SK-N-SH (cell line): Measurements from ENCODE around the gene MTPN. TPM values are rescaled to one million over a fixed set of nuclear protein-coding genes. Genes with fewer than 3 reads are reported as not detected.

Experiments
- CTCF ChIA-PET: fragments of 300-600, 350-600 bp; formaldehyde crosslinking; extraction: SDS; loops from one replicate; lab custom pipeline; 2021; lab: Yijun Ruan, JAX
- POLR2A ChIA-PET: fragments of 350-600 bp; sonication (Branson Sonifier 250); formaldehyde crosslinking; extraction: SDS; loops from one replicate; lab custom pipeline; 2020; ENCODE audit warnings: antibody characterized with exemption, inconsistent platforms; lab: Yijun Ruan, JAX
- DNase-seq: peaks from one replicate; pipeline ENCODE4 v3.0.0; 2012
- H2AFZ ChIP-seq: fragments of 200-600 bp; sonication (generic); 2 replicates; pipeline ENCODE4 v1.8.1; 2016; ENCODE audit warnings: antibody characterized with exemption, mild to moderate bottlenecking, low read depth
- H3F3A ChIP-seq: fragments of 200-600 bp; sonication (generic); replicated peaks from 2 replicates; pipeline ENCODE3; 2016; ENCODE audit warnings: antibody characterized with exemption, mild to moderate bottlenecking; ENCODE audit not compliant: insufficient read depth
- H3K27ac ChIP-seq, 2 experiments: fragments of 200-500 bp in 1 of 2; fragments of 200-600 bp in 1 of 2; sonication (Bioruptor generic) in 1 of 2; sonication (generic), shearing (Covaris generic) in 1 of 2; 2 replicates each; pipeline versions ENCODE4 v1.5.1 to v1.6.1; 2014 to 2016; ENCODE audit warnings: low read depth in 2 of 2, inconsistent platforms in 1 of 2, low read length in 1 of 2, mild to moderate bottlenecking in 1 of 2, mixed read lengths in 1 of 2
- H3K27me3 ChIP-seq: fragments of 200-600 bp; sonication (generic), shearing (Covaris generic); 2 replicates; pipeline ENCODE4 v1.6.1; 2016; ENCODE audit warnings: mixed run types; ENCODE audit not compliant: insufficient read depth
- H3K36me3 ChIP-seq, 2 experiments: fragments of 200-500 bp in 1 of 2; fragments of 200-600 bp in 1 of 2; sonication (Bioruptor generic) in 1 of 2; sonication (generic) in 1 of 2; replicated peaks in 1 of 2; 2 replicates each; pipeline versions ENCODE3 to v1.5.1; 2014 to 2016; ENCODE audit warnings: low read length in 1 of 2, mild to moderate bottlenecking in 1 of 2; ENCODE audit not compliant: insufficient read depth in 2 of 2, control insufficient read depth in 1 of 2
- H3K4me1 ChIP-seq, 2 experiments: fragments of 200-500 bp in 1 of 2; fragments of 200-600 bp in 1 of 2; sonication (Bioruptor generic) in 1 of 2; sonication (generic), shearing (Covaris generic) in 1 of 2; 2 replicates each; pipeline versions ENCODE4 v1.5.1 to v1.6.1; 2014 to 2016; ENCODE audit warnings: low read depth in 1 of 2, low read length in 1 of 2, mixed run types in 1 of 2; ENCODE audit not compliant: insufficient read depth in 2 of 2, control insufficient read depth in 1 of 2
- H3K4me2 ChIP-seq: fragments of 200-600 bp; sonication (generic), shearing (Covaris generic); 2 replicates; pipeline ENCODE4 v1.6.1; 2017; ENCODE audit warnings: mixed run types
- H3K4me3 ChIP-seq, 2 experiments: fragments of 200-500 bp in 1 of 2; fragments of 200-600 bp in 1 of 2; sonication (Bioruptor generic) in 1 of 2; sonication (generic), shearing (Covaris generic) in 1 of 2; 2 replicates each; pipeline versions ENCODE4 v1.5.1 to v1.8.1; 2014 to 2016; ENCODE audit warnings: low read depth in 2 of 2, inconsistent platforms in 1 of 2, low read length in 1 of 2, mild to moderate bottlenecking in 1 of 2, mixed read lengths in 1 of 2, moderate library complexity in 1 of 2
- H3K79me2 ChIP-seq: fragments of 200-600 bp; sonication (generic); 2 replicates; pipeline ENCODE4 v1.8.1; 2017; ENCODE audit warnings: mild to moderate bottlenecking; ENCODE audit not compliant: insufficient read depth
- H3K9ac ChIP-seq: fragments of 200-600 bp; sonication (generic); 2 replicates; pipeline ENCODE4 v1.6.1; 2017; ENCODE audit warnings: mixed run types
- H3K9me2 ChIP-seq: fragments of 200-600 bp; sonication (generic); 2 replicates; pipeline ENCODE4 v1.6.1; 2017; ENCODE audit warnings: mixed run types
- H3K9me3 ChIP-seq: fragments of 200-600 bp; sonication (generic); 2 replicates; pipeline ENCODE4 v1.6.1; 2017; ENCODE audit warnings: mixed run types, mild to moderate bottlenecking, moderate library complexity
- H4K20me1 ChIP-seq: fragments of 200-600 bp; sonication (generic); 2 replicates; pipeline ENCODE4 v1.6.1; 2017; ENCODE audit warnings: mild to moderate bottlenecking, mixed run types; ENCODE audit not compliant: insufficient read depth
- CHD2 ChIP-seq: fragments of 150-350 bp; IDR thresholded peaks from 2 replicates; pipeline ENCODE4 v1.6.1; 2018; ENCODE audit warnings: low read length; ENCODE audit not compliant: partially characterized antibody
- EZH2phosphoT487 ChIP-seq: fragments of 200-600 bp; sonication (generic); IDR thresholded peaks from 2 replicates; pipeline ENCODE4 v1.6.1; 2017; ENCODE audit warnings: low read depth, mixed run types, mild to moderate bottlenecking, antibody characterized with exemption, moderate library complexity, borderline replicate concordance
- FOXJ3 ChIP-seq: sonication (generic); formaldehyde crosslinking; IDR thresholded peaks from 2 replicates; pipeline ENCODE4 v1.5.1; 2020; ENCODE audit warnings: mild to moderate bottlenecking, missing genetic modification reagents
- GATA2 ChIP-seq: sonication (generic); formaldehyde crosslinking; IDR thresholded peaks from 2 replicates; pipeline ENCODE4 v1.5.0; 2020; ENCODE audit warnings: mild to moderate bottlenecking, missing genetic modification reagents
- IRF3 ChIP-seq: fragments of 150-350 bp; IDR thresholded peaks from 2 replicates; pipeline ENCODE4 v1.6.1; 2016; ENCODE audit warnings: mild to moderate bottlenecking, low read depth, low read length
- JUND ChIP-seq: IDR thresholded peaks from 2 replicates; pipeline ENCODE4 v1.4.0; 2012
- MEF2A ChIP-seq: IDR thresholded peaks from 2 replicates; pipeline ENCODE4 v1.4.0; 2012; ENCODE audit warnings: low read depth, borderline replicate concordance
- NFIC ChIP-seq: IDR thresholded peaks from 2 replicates; pipeline ENCODE4 v1.4.0; 2012; ENCODE audit warnings: borderline replicate concordance
- NRF1 ChIP-seq: IDR thresholded peaks from 2 replicates; pipeline ENCODE4 v1.6.1; 2012; ENCODE audit warnings: low read depth, mild to moderate bottlenecking, low read length
- RAD21 ChIP-seq: IDR thresholded peaks from 2 replicates; pipeline ENCODE4 v1.6.1; 2012; ENCODE audit warnings: mild to moderate bottlenecking, low read length
- RCOR1 ChIP-seq: fragments of 150-350 bp; IDR thresholded peaks from 2 replicates; pipeline ENCODE4 v1.6.1; 2017; ENCODE audit warnings: antibody characterized with exemption, low read length
- RXRA ChIP-seq: IDR thresholded peaks from 2 replicates; pipeline ENCODE4 v1.4.0; 2012; ENCODE audit warnings: low read depth, mild to moderate bottlenecking, borderline replicate concordance
- SIN3A ChIP-seq: IDR thresholded peaks from 2 replicates; pipeline ENCODE4 v1.6.1; 2012; ENCODE audit warnings: low read depth, mild to moderate bottlenecking, low read length, moderate library complexity, borderline replicate concordance
- SMC3 ChIP-seq: IDR thresholded peaks from 2 replicates; pipeline ENCODE4 v1.6.1; 2012; ENCODE audit warnings: low read depth, low read length, improper control_type of control experiment
- TAF1 ChIP-seq: IDR thresholded peaks from 2 replicates; pipeline ENCODE4 v1.6.1; 2012; ENCODE audit warnings: low read depth, mild to moderate bottlenecking, low read length, moderate library complexity, borderline replicate concordance
- USF2 ChIP-seq: fragments of 150-350 bp; IDR thresholded peaks from 2 replicates; pipeline ENCODE4 v1.6.1; 2017; ENCODE audit warnings: antibody characterized with exemption, low read length, low read depth, borderline replicate concordance
- ZBTB33 ChIP-seq: IDR thresholded peaks from 2 replicates; pipeline ENCODE4 v1.4.0; 2012; ENCODE audit warnings: low read depth, borderline replicate concordance
- polyA plus RNA-seq, 3 experiments: library from polyadenylated mRNA; depleted of rRNA; stranded (reverse); fragments of >200 nt; gene quantifications; 2 replicates each; pipeline ENCODE4 v1.2.3, GENCODE V29; 2012
- TF ChIP-seq, protein P1 (sequence below): fragments of 200-600 bp; sonication (generic); IDR thresholded peaks from 2 replicates; pipeline ENCODE4 v1.6.1; 2017; ENCODE audit warnings: antibody characterized with exemption, mild to moderate bottlenecking, moderate library complexity
- TF ChIP-seq, protein P2 (sequence below): IDR thresholded peaks from 2 replicates; pipeline ENCODE4; 2012

Gene MTPN
- polyA plus RNA-seq, 1 of the 3 experiments (the other 2 are of a cell fraction), result 135 TPM

- TF ChIP-seq, protein P1, sequence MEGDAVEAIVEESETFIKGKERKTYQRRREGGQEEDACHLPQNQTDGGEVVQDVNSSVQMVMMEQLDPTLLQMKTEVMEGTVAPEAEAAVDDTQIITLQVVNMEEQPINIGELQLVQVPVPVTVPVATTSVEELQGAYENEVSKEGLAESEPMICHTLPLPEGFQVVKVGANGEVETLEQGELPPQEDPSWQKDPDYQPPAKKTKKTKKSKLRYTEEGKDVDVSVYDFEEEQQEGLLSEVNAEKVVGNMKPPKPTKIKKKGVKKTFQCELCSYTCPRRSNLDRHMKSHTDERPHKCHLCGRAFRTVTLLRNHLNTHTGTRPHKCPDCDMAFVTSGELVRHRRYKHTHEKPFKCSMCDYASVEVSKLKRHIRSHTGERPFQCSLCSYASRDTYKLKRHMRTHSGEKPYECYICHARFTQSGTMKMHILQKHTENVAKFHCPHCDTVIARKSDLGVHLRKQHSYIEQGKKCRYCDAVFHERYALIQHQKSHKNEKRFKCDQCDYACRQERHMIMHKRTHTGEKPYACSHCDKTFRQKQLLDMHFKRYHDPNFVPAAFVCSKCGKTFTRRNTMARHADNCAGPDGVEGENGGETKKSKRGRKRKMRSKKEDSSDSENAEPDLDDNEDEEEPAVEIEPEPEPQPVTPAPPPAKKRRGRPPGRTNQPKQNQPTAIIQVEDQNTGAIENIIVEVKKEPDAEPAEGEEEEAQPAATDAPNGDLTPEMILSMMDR, result no peak
- TF ChIP-seq RXRA (no peak), JUND (no peak), USF2 (no peak), SMC3 (no peak), NFIC (no peak), CHD2 (no peak), EZH2phosphoT487 (no peak), NRF1 (no peak), MEF2A (no peak), SIN3A (no peak), FOXJ3 (no peak), GATA2 (CRISPR knock-in tag) (no peak)
- TF ChIP-seq, protein P2, sequence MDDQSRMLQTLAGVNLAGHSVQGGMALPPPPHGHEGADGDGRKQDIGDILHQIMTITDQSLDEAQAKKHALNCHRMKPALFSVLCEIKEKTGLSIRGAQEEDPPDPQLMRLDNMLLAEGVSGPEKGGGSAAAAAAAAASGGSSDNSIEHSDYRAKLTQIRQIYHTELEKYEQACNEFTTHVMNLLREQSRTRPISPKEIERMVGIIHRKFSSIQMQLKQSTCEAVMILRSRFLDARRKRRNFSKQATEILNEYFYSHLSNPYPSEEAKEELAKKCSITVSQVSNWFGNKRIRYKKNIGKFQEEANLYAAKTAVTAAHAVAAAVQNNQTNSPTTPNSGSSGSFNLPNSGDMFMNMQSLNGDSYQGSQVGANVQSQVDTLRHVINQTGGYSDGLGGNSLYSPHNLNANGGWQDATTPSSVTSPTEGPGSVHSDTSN, result no peak
Observed at GRCh38 chr7:135938563-135938962, 38.6 kb downstream of the MTPN start (continued).

DNA sequence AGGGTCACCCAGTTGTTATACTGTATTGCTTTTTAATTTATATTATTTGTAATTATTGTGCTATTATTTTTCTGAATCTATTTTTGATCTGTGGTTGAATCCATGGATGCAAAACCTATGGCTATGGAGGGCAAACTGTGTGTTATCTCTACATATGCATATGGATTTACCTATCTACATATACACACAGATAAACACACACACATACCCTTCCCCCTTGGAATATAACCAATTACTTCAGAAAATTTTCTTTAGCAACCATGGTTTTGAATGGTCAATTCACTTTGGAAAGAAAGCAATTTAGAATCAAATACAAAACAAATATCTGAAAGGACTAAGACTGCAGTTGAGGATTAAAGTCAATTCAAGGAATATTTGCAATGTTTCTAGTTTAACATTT, 39.1 kb downstream of the MTPN start:
- DNase-seq, result no peak
- Histone ChIP-seq H3K4me1 (peaks cover 10 to 11% of the 10 kb centered on the region in 2 experiments; a peak in 3 of 4 replicates), H3K4me3 (no peak overlapping the region), H4K20me1 (peaks cover 75% of the 10 kb centered on the region), H3K27me3 (no peaks in the 10 kb centered on the region), H3K36me3 (peaks cover 21 to 29% of the 10 kb centered on the region in 2 experiments), H3F3A (no peaks in the 10 kb centered on the region), H3K4me2 (no peak overlapping the region), H3K9me2 (no peaks in the 10 kb centered on the region), H2AFZ (no peak overlapping the region), H3K9me3 (no peaks in the 10 kb centered on the region), H3K9ac (no peak overlapping the region), H3K27ac (peak overlapping the region in 1 of 2 experiments; percentile 12; a peak in 1 of 4 replicates), H3K79me2 (peaks cover 98% of the 10 kb centered on the region)
- TF ChIP-seq RCOR1, result no peak
- no peak for TF ChIP-seq USF2
- TF ChIP-seq EZH2phosphoT487, result no peak
- TF ChIP-seq IRF3, result no peak
- TF ChIP-seq TAF1, result no peak
- no peak for TF ChIP-seq RAD21
- no peak for TF ChIP-seq ZBTB33
- no peak for TF ChIP-seq JUND
- POLR2A ChIA-PET, result no interaction called here
- CTCF ChIA-PET, result interaction anchor here (1.2 to 1.3 kb wide), 2 partner anchors 10 to 137 kb away, joined by 3 to 4 read pairs; no protein-coding TSS in a partner anchor
